Activated CD8-positive, alpha-beta memory T cell treated with anti-CD3 and anti-CD28 coated beads for 4 hours (primary cell): ENCODE results near the gene RABEP1.
"Not testable (repeated sequence)": the region's sequence is repeated elsewhere in the genome, so short reads cannot be mapped to it uniquely, and the experiment has no call there.

ENCODE experiments used
- DNase-seq, 2 donors: peaks; one replicate each; pipeline ENCODE4 v3.0.0-alpha.2; 2020; ENCODE audit warnings: low read depth in 2 of 2

RABEP1 gene

GRCh38 chr17:5419959-5420653, 138.0 kb downstream of the RABEP1 start, which contains the start of gene RPAIN:
RPAIN (plus strand) TSS chr17:5420182; CDS start chr17:5420211, 29 bp downstream.
- peak; percentile 64 to 77 for DNase-seq

- no peak for DNase-seq
Observed at GRCh38 chr17:5422505-5422904, 140.4 kb downstream of the RABEP1 start.

GRCh38 chr17:5424909-5425308, 142.8 kb downstream of the RABEP1 start:
- no peak for DNase-seq

DNA sequence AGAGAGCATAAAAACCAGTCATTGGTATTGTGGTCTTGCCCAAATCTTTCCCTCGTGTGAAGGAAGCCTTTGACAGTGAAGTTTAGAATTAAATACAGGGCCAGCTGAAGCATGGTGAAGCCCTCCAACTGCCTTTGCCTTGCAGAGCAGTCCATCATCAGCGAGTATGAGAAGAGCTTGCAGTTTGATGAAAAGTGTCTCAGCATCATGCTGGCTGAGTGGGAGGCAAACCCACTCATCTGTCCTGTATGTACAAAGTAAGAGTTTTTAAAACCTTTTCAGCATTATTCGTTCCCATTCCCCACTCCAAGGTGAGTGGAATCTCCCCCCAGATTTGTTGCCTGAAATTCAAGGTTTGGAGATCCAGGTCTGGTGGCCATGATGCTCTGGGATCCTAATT, 143.7 kb downstream of the RABEP1 start:
- DNase-seq = no peak

- DNase-seq = no peak
Observed at GRCh38 chr17:5429191-5429887, 147.3 kb downstream of the RABEP1 start.

DNA sequence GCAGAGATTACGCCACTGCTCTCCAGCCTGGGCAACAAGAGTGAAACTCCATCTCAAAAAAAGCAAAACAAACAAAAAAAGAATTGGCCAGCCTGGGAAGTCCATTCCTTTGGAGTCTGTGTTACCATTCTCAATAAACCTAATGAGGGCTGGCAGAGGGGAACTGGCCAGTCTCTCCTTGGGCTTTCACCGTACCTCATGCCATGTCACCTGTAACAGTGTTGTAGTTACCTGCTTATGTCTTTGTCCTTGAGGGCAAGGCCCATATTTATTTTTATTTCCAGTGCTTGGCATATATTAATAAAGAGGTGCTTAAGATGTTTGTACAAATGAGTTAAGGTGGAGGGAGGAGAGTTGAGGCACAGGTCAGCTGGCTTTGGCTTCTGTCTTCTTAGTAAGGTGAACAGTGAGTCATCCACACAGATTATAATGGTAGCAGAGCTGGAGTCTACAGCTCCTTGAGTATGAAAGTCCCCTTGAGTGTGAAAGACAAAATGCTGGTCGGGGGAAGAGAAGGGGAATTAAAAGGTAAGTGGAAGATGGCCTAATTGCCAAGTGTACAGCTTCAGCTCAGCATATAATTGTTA, 148.4 kb downstream of the RABEP1 start:
- no peak for DNase-seq

- DNase-seq = not testable (repeated sequence)
Observed at GRCh38 chr17:5431234-5431633, 149.2 kb downstream of the RABEP1 start.

GRCh38 chr17:5431949-5432556, 150.0 kb downstream of the RABEP1 start:
- DNase-seq = no peak

GRCh38 chr17:5434984-5435383, 152.9 kb downstream of the RABEP1 start:
- DNase-seq = no peak
